Anterior cingulate cortex (tissue), 58 donors: Measurements from ENCODE around the gene DLGAP5.

Experiments
- DNase-seq, 58 donors: peaks; one replicate each; lab custom pipeline; 2025; lab: John Stamatoyannopoulos, UW

The DLGAP5 gene

DNA sequence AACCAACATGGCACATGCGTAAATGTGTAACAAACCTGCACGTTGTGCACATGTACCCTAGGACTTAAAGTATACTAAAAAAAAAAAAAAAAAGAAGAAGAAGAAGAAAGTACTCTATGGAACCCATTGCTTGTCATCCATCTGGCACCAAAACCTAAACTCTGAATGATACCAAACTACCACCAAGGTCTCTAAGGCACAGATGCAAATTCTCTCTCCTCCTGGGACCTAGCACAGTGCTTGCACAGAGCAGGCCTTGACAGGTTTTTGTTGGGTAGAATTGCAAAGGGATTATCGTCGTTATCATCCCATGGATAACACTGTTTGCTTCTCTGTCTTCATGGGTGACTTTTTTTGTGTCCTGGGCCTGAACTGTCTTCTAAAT lies 75.5 kb downstream of the DLGAP5 start:
- DNase-seq = no peak

GRCh38 chr14:55115460-55115859 lies 75.9 kb downstream of the DLGAP5 start:
- DNase-seq = no peak

- no peak for DNase-seq
Measured at GRCh38 chr14:55114720-55115119, 76.7 kb downstream of the DLGAP5 start.

DNA sequence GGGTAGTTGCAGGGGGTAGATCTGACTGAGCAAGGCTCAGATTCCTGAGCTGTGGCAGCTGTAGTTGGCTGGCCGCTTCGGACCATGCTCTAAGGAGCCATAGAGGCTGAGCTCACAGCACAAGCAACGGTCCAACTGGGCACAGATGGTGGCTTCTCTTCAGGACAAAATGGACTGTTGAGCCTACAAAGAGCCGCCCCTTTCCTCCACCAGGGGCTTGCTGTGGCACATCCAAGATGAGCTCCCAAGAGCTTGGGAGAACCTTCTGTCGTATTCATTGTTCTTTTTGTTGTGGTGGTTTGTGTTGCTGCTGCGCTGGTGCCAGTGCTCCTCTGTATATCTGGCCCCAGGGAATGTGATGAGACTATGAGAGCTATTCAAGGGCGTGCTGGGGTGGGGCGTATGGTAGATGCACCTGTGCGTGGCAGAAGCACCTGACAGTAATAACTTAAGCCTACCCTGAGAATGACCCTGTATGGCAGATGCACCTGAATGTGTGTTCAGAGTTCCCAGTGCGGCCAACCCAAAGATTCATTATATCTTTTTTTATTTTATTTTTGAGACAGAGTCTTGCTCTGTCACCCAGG lies 80.2 kb downstream of the DLGAP5 start:
- DNase-seq = no peak

- DNase-seq = no peak
Measured at GRCh38 chr14:55109836-55110235, 81.5 kb downstream of the DLGAP5 start.

DNA sequence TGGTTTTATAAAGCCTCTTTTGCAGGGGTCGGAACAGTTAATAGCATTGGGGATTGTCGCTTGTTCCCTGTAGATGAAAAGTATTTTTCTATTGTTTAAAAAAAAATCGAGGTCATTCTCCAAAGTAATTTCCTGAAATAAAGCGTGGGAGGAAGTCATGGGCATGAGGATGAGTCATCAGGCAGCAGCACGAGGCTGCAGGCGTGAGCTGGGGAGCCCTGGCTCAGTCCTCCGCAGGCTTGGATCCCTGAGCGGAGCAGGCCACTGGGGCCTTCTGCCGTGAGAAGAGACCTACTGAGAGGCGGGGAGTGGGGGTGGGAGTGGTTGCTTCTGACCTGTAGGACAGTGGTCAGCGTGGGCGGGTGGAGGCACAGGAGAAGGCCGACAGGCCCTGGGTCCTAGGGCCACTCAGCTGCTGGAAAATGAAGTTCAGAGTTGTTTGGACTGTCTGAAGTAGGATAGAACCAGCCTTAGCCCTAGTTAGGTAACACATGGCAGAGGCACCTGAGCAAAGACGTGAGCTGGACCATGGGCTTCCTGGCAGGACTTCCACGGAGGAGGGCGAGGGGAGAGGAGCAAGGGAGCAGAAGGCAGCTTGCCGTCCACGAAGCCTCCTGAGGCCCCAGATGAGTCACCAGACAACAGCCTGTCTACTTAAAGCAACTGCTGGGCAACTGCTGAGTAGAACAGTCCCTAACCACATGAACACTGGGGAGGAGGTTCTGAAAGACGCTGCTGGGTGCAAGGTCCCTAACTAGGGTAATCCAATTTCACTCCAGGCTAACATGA lies 83.4 kb downstream of the DLGAP5 start:
- DNase-seq = peak in 15 of 58 donors; percentile 4 to 42 (median 22)

- no peak for DNase-seq
Measured at GRCh38 chr14:55105991-55106390, 85.4 kb downstream of the DLGAP5 start.

DNA sequence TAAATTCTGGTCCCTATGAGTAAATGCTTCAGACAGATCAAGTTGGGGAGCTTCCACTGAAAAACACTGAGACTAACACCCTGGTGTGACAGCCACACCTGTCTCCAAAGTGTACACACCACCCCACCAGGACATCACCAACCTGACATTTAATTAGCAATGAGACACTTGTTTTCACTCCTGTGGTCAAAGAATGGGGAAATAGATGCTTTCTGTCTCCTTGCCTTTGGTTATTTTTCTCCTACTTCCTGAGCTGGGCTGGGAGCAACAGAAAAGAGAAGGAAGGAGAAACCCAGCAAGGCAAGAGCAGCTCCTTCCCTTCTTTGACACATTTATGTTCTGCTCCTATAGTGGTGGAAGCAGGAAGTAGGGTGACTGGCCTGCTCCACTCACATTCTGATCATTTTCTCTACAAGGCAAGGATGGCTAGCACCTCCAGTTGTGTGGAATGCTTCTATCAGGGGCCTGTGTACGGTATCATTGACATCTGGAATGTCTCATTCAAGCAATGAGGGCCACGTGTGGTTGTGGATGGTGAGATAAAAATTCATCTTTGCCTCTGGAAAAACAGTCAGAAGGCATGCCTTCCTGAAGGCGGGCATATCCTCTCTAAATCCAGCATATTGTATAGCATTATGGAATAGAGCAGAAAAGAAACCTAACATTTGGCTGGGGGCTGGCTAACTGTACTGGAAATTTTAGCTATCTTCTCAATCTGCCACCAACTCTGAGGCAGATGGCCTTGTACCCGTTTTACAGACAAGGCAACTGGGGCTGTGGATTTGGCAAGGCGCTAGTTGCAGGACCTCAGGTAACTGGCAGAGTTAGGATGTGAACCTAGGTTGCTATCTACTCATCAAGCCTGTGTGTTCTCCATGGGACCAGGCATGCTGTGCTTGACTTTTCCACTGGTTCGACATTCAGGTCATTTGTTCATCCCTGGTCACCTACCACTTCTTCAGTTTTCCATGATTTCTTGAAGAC lies 87.1 kb downstream of the DLGAP5 start:
- DNase-seq = peak in 1 of 58 donors; percentile 17

DNA sequence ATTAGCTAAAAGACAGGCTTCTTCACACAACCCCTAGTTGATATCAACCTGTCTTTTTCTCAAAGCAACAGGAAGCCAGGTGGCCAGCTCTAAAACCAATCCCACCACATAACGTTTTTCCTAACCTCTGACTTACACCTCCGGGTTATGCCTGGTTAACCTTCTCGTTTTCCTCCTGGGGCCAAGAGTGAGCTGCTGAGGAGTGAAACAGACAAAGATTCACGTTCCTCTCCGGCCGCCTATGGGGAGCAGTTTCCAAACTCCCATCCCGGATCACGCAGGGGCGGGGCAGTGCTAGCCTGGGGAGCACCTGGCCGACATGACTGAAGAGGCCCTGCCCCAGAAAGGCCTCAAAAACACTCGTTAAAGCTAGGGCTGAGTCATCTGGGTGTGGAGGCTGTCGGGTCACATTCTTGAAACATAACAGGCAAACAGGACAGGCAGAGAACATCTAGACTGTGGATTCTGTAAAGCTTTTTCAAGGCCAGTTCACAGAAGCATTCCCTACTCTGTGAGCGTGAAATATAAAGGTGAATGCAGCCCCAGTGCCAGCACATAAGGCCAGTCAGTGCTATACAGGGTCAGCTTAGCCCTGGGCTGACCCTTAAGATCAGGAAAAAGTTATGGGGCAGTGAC lies 88.3 kb downstream of the DLGAP5 start:
- DNase-seq = peak in 1 of 58 donors; percentile 13

- DNase-seq = peak in 53 of 58 donors; percentile 10 to 91 (median 61)
Measured at GRCh38 chr14:55102141-55102621, 89.2 kb downstream of the DLGAP5 start.

GRCh38 chr14:55101698-55102097 lies 89.7 kb downstream of the DLGAP5 start:
- no peak for DNase-seq

- DNase-seq = no peak
Measured at GRCh38 chr14:55099756-55100155, 91.6 kb downstream of the DLGAP5 start.

DNA sequence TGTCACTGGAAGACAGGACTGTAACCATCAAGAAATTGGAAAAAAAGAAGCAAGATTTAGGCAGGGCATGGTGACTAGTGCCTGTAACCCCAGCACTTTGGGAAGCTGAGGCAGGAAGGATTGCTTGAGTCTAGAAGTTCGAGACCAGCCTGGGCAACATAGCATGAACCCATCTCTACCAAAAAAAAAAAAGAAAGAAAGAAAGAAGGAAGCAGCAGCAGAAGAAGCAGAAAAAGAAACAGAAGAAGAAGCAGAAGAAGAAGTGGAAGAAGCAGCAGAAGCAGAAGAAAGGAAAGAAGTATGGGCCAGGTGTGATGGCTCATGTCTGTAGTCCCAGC lies 92.9 kb downstream of the DLGAP5 start:
- no peak for DNase-seq
